H1 (cell line): ENCODE data around the gene EFCAB6. TPM values are rescaled to one million over a fixed set of nuclear protein-coding genes. Genes with fewer than 3 reads are reported as not detected.

Experiments used
- CBX5 ChIP-seq: fragments of 300-800, 300-1000 bp; sonication (generic); IDR thresholded peaks from 2 replicates; pipeline ENCODE4 v1.7.1; 2016; ENCODE audit warnings: antibody characterized with exemption, low read length, low read depth
- HDAC2 ChIP-seq, 2 experiments: fragments of 300-600 bp in 1 of 2; sonication (generic) in 1 of 2; IDR thresholded peaks; 2 replicates each; pipeline ENCODE4 v1.6.1; 2011 to 2012; ENCODE audit warnings: low read depth in 2 of 2, low read length in 2 of 2, mild to moderate bottlenecking in 2 of 2, moderate library complexity in 2 of 2, borderline replicate concordance in 1 of 2, inconsistent platforms in 1 of 2
- polyA plus RNA-seq, 7 experiments: library from polyadenylated mRNA; depleted of rRNA in 3 of 7; stranded (reverse) in 5 of 7; unstranded in 2 of 7; fragments of >200 nt in 5 of 7; fragments of 200-250 nt in 2 of 7; gene quantifications; 1 replicate in 5 of 7; 2 replicates in 1 of 7; 4 replicates in 1 of 7; pipeline versions ENCODE4 v1.2.1 to v1.2.3, GENCODE V29; 2011 to 2013; ENCODE audit warnings: missing spikeins in 2 of 7, mixed read lengths in 2 of 7
- total RNA-seq: library from RNA; stranded (reverse); fragmentation: NEBNext Ultra II Directional; extraction: Animal tissue kit (Norgen Biotek cat#: 25700); gene quantifications from 2 replicates; pipeline ENCODE4 v1.2.1, GENCODE V29; 2021

Gene EFCAB6
- total and polyA plus RNA-seq, 2 of the 8 experiments (the other 6 are each of a cell fraction or from before 2014, with no cell fraction given): 0.32 to 1.7 TPM

- TF ChIP-seq CBX5 (no peak), HDAC2 (IDR thresholded peaks at IDR 0.05; ENCODE audit: borderline replicate concordance in 1 of 2, low read depth in 2 of 2, low read length in 2 of 2) (no peak)
These were observed 122.7 kb downstream of the EFCAB6 start (continued) for GRCh38 chr22:43689356-43689755.
